NCI-H187 (cell line): Measurements from ENCODE around the gene CFAP299.
"Not testable (repeated sequence)": the region's sequence is repeated elsewhere in the genome, so short reads cannot be mapped to it uniquely, and the experiment has no call there.

ENCODE experiments used
- DNase-seq, 2 experiments: peaks; one replicate each; lab custom pipeline; 2025; lab: John Stamatoyannopoulos, UW

Gene CFAP299

DNA sequence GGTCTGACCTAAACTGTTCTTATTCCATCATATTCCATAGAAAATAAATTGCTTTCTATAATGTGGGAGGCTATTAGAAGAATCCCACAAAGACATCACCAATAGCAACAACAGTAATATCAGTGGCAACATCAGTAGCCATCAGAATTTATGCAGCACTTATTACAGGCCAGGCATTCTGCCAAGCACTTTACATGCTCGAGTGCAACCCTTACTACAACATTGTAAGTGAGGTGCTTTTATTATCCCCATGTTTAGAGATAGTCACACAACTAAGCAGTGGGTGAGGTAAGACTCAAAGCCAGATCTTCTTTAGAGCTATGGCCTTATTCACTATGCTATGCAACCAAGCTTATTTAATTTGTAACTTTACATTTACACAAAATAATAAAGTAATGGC, 377.9 kb downstream of the CFAP299 start:
- DNase-seq = peak; percentile 43 to 45

GRCh38 chr4:80717204-80717603, 381.7 kb downstream of the CFAP299 start:
- no peak for DNase-seq

GRCh38 chr4:80726471-80726870, 390.9 kb downstream of the CFAP299 start:
- DNase-seq = no peak

GRCh38 chr4:80730158-80730557, 394.6 kb downstream of the CFAP299 start:
- no peak for DNase-seq

DNA sequence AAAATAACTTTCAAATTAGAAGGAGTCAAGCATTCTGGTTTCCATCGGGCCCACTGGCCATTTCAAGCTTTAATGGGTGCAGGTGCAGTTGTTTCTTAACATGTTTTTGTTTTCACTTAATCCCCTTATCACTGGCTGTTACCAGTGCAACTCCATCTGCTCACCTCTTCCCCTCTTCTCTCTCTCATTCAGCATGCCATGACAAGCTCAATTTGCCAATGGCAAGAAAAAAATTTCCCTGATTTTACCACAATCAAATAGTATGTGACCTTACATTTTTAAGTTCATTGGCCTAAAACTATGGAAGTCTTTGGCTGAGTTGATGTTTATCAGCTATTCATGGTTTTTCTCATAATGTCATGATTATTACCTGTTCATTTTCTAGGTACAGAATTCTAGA, 395.9 kb downstream of the CFAP299 start:
- DNase-seq = no peak

GRCh38 chr4:80732010-80732409, 396.5 kb downstream of the CFAP299 start:
- no peak for DNase-seq

DNA sequence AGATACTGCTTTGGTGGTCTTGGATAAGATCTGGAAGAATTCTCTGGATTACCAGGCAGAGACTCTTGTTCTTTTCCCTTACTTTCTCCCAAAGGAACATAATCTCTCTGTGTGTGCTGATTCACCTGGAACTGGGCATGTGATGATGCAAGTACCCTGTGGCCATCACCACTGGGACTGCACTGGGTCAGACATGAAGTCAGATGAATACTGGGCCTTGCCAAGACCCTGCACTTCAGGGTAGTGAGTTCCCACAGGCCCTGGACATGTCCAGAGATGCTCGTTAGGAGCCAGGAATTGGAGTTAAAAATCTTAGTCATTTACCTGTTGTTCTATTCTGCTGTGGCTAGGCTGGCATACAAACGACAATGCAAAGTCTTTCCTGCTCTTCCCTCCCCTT, 404.8 kb downstream of the CFAP299 start:
- DNase-seq = no peak

DNA sequence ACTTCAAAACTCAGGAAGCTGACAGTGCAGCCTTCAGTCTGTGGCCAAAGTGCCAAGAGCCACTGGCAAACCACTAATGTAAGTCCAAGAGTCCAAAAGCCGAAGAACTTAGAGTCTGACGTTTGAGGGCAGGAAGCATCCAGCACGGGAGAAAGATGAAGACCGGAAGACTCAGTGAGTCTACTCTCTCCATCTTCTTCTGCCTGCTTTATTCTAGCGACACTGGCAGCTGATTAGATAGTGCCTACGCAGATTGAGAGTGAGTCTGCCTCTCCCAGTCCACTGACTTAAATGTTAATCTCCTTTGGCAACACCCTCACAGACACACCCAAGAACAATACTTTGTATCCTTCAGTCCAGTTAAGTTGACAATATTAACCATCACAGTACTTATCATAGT, 414.0 kb downstream of the CFAP299 start:
- DNase-seq = not testable (repeated sequence)

GRCh38 chr4:80751200-80751599, 415.7 kb downstream of the CFAP299 start:
- no peak for DNase-seq

GRCh38 chr4:80767944-80768343, 432.4 kb downstream of the CFAP299 start:
- no peak for DNase-seq

DNA sequence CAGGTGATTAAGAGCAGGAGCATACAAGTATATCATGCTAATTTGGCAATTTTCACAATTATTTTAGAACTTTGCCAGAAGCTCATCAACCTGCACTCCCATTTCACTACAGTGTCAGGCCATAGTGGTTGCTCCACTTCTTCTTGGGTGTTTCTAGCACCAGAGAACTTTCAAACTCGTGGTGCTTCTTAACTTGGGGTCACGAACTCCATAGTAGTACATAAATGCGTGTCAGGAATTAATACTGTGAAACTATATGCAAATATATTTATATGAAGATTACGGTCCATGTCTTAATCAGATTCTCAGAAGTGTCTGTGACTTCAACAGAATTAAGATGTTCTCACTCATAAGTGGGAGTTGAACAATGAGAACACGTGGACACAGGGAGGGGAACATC, 440.6 kb downstream of the CFAP299 start:
- DNase-seq = no peak

GRCh38 chr4:80781431-80781830, 445.9 kb downstream of the CFAP299 start:
- DNase-seq = no peak

DNA sequence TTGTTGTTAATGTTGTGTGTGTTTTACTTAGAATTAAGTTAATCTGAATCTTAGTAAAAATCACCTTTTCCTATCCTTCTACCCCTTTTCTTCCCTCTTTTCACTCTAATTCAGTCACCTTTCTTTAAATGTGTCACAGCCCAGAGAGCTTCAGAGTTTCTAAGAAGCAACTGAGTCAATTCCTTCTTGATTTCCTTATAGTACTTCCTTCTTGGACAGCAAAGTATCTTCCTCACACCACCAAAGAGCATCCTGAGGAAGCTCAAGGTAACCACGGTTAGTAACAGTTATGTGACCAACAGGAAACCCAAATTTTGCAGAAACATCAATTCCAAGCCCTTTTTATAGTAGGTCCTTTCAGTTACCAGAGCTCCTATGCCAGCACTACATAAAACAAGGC, 451.8 kb downstream of the CFAP299 start:
- DNase-seq = no peak

GRCh38 chr4:80788798-80789197, 453.3 kb downstream of the CFAP299 start:
- DNase-seq = peak in 1 of 2 experiments; percentile 2

- DNase-seq = no peak
Observed at GRCh38 chr4:80790152-80790551, 454.6 kb downstream of the CFAP299 start.

- not testable (repeated sequence) for DNase-seq
Observed at GRCh38 chr4:80793660-80794059, 458.1 kb downstream of the CFAP299 start.

DNA sequence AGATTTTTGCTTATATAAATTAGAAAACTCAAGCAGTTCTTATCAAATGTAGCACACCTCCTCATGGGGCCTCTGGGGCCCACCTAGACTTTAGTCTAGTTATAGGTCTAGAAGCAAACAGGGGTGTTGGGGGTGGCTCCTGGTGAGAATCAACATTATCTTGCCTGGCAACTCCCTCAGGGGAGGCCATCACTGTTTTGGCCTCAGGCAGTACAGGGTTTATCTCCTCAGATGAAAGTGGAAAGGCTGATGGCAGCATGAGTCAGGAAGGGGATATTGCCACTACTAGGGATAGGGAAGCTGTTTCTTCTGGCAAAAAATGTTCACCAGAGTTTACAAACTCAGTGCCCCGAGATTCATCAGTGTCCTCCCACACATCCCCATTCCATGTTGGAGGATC, 462.6 kb downstream of the CFAP299 start:
- DNase-seq = no peak

DNA sequence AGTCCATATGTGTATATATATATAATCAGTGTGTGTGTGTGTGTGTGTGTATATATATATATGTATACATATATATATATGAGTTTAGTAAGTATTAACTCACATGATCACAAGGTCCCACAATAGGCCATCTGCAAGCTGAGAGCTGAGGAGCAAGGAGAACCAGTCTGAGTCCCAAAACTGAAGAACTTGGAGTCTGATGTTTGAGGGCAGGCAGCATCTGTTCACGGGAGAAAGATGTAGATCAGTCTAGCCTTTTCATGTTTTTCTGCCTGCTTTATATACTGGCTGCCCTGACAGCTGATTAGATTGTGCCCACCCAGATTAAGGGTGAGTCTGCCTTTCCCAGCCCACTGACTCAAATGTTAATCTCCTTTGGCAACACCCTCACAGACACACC, 465.2 kb downstream of the CFAP299 start:
- DNase-seq = not testable (repeated sequence)

GRCh38 chr4:80803337-80803736, 467.8 kb downstream of the CFAP299 start:
- DNase-seq = no peak

DNA sequence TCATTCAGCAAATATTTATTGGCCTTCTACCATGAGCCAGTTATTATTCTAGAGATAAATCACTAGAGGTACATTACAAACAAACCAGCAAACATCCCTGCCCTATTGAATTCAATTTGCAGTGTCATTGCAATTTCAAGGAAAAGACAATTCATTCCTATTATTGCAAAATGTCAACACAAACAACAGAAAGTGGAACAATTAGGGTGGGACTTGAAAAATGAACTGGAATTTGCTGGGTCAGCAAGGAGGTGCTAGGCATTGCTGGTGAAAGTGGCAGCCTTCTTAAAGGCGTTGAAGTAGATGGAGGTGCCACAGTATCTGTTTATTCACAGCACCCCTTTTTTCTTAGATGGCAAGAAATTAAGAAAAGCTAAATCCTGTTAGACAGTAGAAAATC, 470.9 kb downstream of the CFAP299 start:
- no peak for DNase-seq

DNA sequence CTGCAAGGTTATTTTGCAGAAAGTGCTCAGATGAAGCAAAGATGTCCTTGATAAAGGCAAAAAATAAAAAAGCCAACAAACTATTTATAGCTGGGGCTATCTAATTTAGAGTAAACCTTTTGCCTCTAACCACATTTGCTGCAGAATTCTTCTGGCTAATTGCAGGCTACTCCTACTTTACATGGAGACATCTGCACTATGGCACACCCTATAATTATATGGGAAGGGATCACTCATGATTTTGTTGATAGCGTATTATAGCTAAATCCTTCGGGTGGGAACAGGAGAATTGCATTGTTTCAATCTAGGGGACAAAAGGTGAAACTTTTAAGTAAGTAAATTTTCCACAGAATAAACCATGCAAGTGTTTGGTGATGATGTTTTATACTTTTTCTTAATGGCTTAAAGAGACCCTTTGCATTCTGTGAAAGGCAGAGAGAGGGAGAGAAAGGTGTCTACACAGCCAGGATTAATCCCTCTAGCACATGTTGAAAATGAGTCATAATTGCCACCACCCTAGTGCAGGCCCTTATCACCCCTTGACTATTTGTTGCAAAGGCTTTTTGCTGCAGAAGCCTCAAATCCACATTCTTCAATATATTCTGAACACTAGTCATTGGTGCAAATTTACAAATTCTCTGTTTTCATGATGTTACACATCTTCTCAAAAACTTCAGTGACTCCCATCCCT, 473.7 kb downstream of the CFAP299 start:
- no peak for DNase-seq

DNA sequence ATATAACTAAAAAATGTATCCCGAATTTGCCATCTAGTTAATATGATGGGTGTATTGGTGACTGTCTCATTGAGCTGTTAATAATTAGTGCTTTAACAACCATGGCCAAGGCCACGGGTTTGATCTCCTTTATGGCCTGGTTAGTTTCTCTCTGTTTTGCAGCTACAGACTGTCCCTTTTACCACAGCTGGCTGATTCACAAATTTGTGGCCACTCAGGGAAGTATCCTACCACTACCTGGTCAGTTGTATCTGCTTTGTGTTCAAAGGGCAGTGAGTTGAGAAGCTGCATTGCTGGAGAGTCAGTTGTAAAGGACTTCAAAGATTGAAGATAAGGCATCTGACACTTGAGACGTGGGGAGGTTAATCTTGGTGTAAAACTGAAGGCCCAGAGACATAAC, 475.9 kb downstream of the CFAP299 start:
- DNase-seq = no peak

- DNase-seq = peak; percentile 50 to 84
Observed at GRCh38 chr4:80812145-80812544, 476.6 kb downstream of the CFAP299 start.

DNA sequence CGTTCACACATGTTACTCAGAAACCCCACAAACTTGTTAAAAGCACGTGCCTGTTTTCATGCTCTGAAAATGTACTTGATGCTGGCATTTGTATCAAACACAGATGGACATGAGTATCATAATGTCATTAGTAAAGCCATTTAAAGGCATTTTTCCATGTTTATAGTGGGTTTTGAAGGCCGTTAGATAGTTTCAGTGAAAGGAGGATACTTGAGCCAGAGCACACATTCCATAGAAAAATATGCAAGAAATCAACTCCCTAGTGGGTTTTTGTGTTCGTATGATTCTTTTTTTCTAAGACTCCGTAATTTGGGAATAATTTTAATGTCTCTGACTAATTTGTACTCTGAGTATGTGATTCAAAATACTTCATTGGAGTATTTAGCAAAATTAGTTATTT, 478.7 kb downstream of the CFAP299 start:
- no peak for DNase-seq
